Panc1 (cell line): Measurements from ENCODE around the gene ERBB3. TPM values are rescaled to one million over a fixed set of nuclear protein-coding genes. Genes with fewer than 3 reads are reported as not detected.

Experiments used
- ATAC-seq: fragments of 200-7000 bp; cut with Tn5 transposase; 2 replicates; pipeline ENCODE4 v1.9.1; 2020; ENCODE audit warnings: mild to moderate bottlenecking, moderate library complexity
- BruUV-seq: library from RNA; stranded (reverse); fragments of 400-500 nt; replicated peaks from 2 replicates; lab custom pipeline; 2021; lab: Mats Ljungman, UMichigan
- CTCF ChIA-PET: fragments of 300-600 bp; sonication (Branson Sonifier 250); formaldehyde crosslinking; loops from one replicate; lab custom pipeline; 2022; ENCODE audit warnings: antibody characterized with exemption; lab: Charles Lee
- POLR2A ChIA-PET: fragments of 300-600 bp; sonication (Branson Sonifier 250); formaldehyde crosslinking; loops from one replicate; lab custom pipeline; 2022; ENCODE audit warnings: antibody characterized with exemption; lab: Charles Lee
- DNase-seq: peaks from one replicate; pipeline ENCODE4 v3.0.0-alpha.2; 2010; ENCODE audit warnings: low read depth, low spot score
- H3K27ac ChIP-seq: 2 replicates; pipeline ENCODE4 v1.5.1; 2011; ENCODE audit warnings: mild to moderate bottlenecking, low read length, inconsistent platforms
- H3K27me3 ChIP-seq: fragments of 200-500 bp; sonication (Bioruptor generic); 2 replicates; pipeline ENCODE4 v1.6.0; 2014; ENCODE audit warnings: low read length, inconsistent platforms; ENCODE audit not compliant: control insufficient read depth, insufficient read depth
- H3K36me3 ChIP-seq: fragments of 200-500 bp; sonication (Bioruptor generic); 2 replicates; pipeline ENCODE4 v1.5.1; 2014; ENCODE audit warnings: inconsistent platforms, mild to moderate bottlenecking, low read length, moderate library complexity; ENCODE audit not compliant: control insufficient read depth, insufficient read depth
- H3K4me1 ChIP-seq: 2 replicates; pipeline ENCODE4 v1.5.1; 2011; ENCODE audit warnings: inconsistent platforms, mild to moderate bottlenecking, low read length, moderate library complexity; ENCODE audit not compliant: control insufficient read depth, insufficient read depth
- H3K4me3 ChIP-seq, 2 experiments: 2 replicates each; pipeline ENCODE4 v1.5.1; 2011 to 2012; ENCODE audit warnings: low read depth in 2 of 2, low read length in 2 of 2, mild to moderate bottlenecking in 2 of 2, inconsistent platforms in 1 of 2, moderate library complexity in 1 of 2
- H3K9me3 ChIP-seq: fragments of 200-500 bp; sonication (Bioruptor generic); 2 replicates; pipeline ENCODE4 v1.5.1; 2014; ENCODE audit warnings: low read depth, mild to moderate bottlenecking, inconsistent platforms, low read length, moderate library complexity; ENCODE audit not compliant: control insufficient read depth, insufficient read depth
- CTCF ChIP-seq: fragments of 450-650 bp; IDR thresholded peaks from 2 replicates; pipeline ENCODE4 v1.5.1; 2017; ENCODE audit warnings: mild to moderate bottlenecking
- POLR2AphosphoS5 ChIP-seq: IDR thresholded peaks from 2 replicates; pipeline ENCODE4 v1.6.1; 2012; ENCODE audit warnings: mild to moderate bottlenecking, low read depth, low read length, moderate library complexity
- REST ChIP-seq, 2 experiments: IDR thresholded peaks; 2 replicates each; pipeline ENCODE4 v1.6.1; 2011 to 2012; ENCODE audit warnings: low read depth in 2 of 2, control low read depth in 1 of 2, low read length in 1 of 2, mild to moderate bottlenecking in 1 of 2, moderate library complexity in 1 of 2; ENCODE audit not compliant: insufficient read depth in 1 of 2
- SIN3A ChIP-seq: IDR thresholded peaks from 2 replicates; pipeline ENCODE4 v1.6.1; 2012; ENCODE audit warnings: low read depth, mild to moderate bottlenecking, low read length, moderate library complexity, borderline replicate concordance; ENCODE audit not compliant: insufficient read depth
- TCF7L2 ChIP-seq: IDR thresholded peaks from 2 replicates; pipeline ENCODE4 v1.6.1; 2011; ENCODE audit warnings: mild to moderate bottlenecking, low read depth, low read length, inconsistent platforms
- in situ Hi-C: cut with HindIII; loops from 2 replicates; pipeline ENCODE4 v1.10.0; 2016; ENCODE audit warnings: low sequenced_read_pairs, low pct_unique_long_range_greater_than_20kb
- intact Hi-C: fragments of 100-400 bp; cut with micrococcal nuclease; formaldehyde crosslinking; loops from one replicate; pipeline ENCODE4 v1.10.0; 2022; ENCODE audit not compliant: unreplicated experiment
- total RNA-seq: library from RNA; stranded (reverse); gene quantifications from one replicate; pipeline ENCODE4 v1.2.1, GENCODE V29; 2021; ENCODE audit not compliant: unreplicated experiment

The ERBB3 gene
- total RNA-seq, 1 experiment from 2014 or later, result 0.90 TPM

- Histone ChIP-seq H3K36me3 (peaks cover 16% of the 10 kb centered on the region), H3K4me1 (peaks cover 6% of the 10 kb centered on the region; the same call in 1 of the 2 replicates), H3K27ac (no peak overlapping the region), H3K9me3 (no peaks in the 10 kb centered on the region), H3K27me3 (no peaks in the 10 kb centered on the region), H3K4me3 (no peak overlapping the region)
- DNase-seq, result no peak
- ChIA-PET CTCF (no interaction called here), POLR2A (no interaction called here)
- no peak for ATAC-seq
- no TSS peak for BruUV-seq
- TF ChIP-seq TCF7L2, result no peak
- TF ChIP-seq REST (IDR thresholded peaks at IDR 0.05; ENCODE audit: insufficient read depth in 1 of 2, low read depth in 2 of 2, low read length in 1 of 2), result no peak
- no peak for TF ChIP-seq POLR2AphosphoS5
- no peak for TF ChIP-seq SIN3A
- TF ChIP-seq CTCF, result no peak
- intact Hi-C loops (no loop called here), in situ Hi-C loops (no loop called here)
These were observed 54.9 kb downstream of the ERBB3 start for GRCh38 chr12:56134897-56135296.

- ChIA-PET POLR2A (no interaction called here), CTCF (no interaction called here)
- intact Hi-C loops, result no loop called here
- Histone ChIP-seq H3K4me3 (no peak overlapping the region), H3K36me3 (peaks cover 21% of the 10 kb centered on the region), H3K27me3 (no peaks in the 10 kb centered on the region), H3K4me1 (no peaks in the 10 kb centered on the region), H3K9me3 (no peaks in the 10 kb centered on the region), H3K27ac (no peak overlapping the region)
- DNase-seq (no peak), ATAC-seq (no peak)
- no peak for TF ChIP-seq POLR2AphosphoS5
- no peak for TF ChIP-seq TCF7L2
- no peak for TF ChIP-seq REST (IDR thresholded peaks at IDR 0.05; ENCODE audit: insufficient read depth in 1 of 2, low read depth in 2 of 2, low read length in 1 of 2)
- TF ChIP-seq CTCF, result no peak
- TF ChIP-seq SIN3A, result no peak
- in situ Hi-C loops, result no loop called here
- no TSS peak for BruUV-seq
These were observed 58.0 kb downstream of the ERBB3 start for GRCh38 chr12:56137853-56138571.
